ENCODE data around the gene LRRC19. TPM values are rescaled to one million over a fixed set of nuclear protein-coding genes. Genes with fewer than 3 reads are reported as not detected.
A peak's percentile ranks its signal among the peaks of the same experiment; 100 is the strongest.

LRRC19 gene
- total RNA-seq, 4 donors from 2014 or later = not detected

GRCh38 chr9:26971721-26972120 lies 33.8 kb downstream of the LRRC19 start:
- 95% methylated on average over 1 of the region's 1 CpG for WGBS
- no peak for TF ChIP-seq POLR2A (IDR thresholded peaks at IDR 0.05; ENCODE audit: low read depth)
- no peak for TF ChIP-seq EP300 (IDR thresholded peaks at IDR 0.05)
- TF ChIP-seq, protein P1, sequence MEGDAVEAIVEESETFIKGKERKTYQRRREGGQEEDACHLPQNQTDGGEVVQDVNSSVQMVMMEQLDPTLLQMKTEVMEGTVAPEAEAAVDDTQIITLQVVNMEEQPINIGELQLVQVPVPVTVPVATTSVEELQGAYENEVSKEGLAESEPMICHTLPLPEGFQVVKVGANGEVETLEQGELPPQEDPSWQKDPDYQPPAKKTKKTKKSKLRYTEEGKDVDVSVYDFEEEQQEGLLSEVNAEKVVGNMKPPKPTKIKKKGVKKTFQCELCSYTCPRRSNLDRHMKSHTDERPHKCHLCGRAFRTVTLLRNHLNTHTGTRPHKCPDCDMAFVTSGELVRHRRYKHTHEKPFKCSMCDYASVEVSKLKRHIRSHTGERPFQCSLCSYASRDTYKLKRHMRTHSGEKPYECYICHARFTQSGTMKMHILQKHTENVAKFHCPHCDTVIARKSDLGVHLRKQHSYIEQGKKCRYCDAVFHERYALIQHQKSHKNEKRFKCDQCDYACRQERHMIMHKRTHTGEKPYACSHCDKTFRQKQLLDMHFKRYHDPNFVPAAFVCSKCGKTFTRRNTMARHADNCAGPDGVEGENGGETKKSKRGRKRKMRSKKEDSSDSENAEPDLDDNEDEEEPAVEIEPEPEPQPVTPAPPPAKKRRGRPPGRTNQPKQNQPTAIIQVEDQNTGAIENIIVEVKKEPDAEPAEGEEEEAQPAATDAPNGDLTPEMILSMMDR (IDR thresholded peaks at IDR 0.05) = no peak
- TF ChIP-seq POLR2AphosphoS5 (IDR thresholded peaks at IDR 0.05) = no peak

DNA sequence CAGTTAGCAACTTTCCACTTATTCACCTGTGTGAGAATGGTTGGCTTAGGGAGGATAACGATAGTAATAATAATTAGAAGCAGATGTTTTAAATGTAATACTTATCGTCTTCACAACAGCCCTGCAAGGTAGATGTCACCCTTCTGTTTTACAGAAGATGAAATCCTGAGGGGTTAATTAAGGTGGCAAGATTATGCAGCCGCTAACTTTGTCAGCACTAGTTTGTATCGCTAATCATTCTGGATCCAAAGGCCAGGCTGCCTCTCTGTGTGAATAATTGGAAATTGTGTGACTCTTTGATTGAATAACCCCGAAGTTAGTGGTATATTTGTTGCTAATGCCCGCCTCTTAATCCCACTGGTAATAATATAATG lies 48.6 kb downstream of the LRRC19 start:
- intact Hi-C loops (cut with DNase I) = no loop called here
- H3K27ac ChIP-seq (replicated peaks in 1 of 4) = peak overlapping the region; percentile 84 to 88 (median 86)
- DNase-seq (ENCODE audit: extremely low spot score) = no peak

More at GRCh38 chr9:26971721-26972120, 33.8 kb downstream of the LRRC19 start:
- no peak for DNase-seq (ENCODE audit: extremely low spot score)
- intact Hi-C loops (cut with DNase I) = loop anchor here (10.0 kb wide), 1 partner anchor 47 kb away; no protein-coding TSS in a partner anchor
- H3K4me3 ChIP-seq = no peak overlapping the region
- H3K4me1 ChIP-seq = peaks cover 0 to 12% (median 3%) of the 10 kb centered on the region in 4 donors
- H3K36me3 ChIP-seq = peaks cover 0 to 18% (median 0%) of the 10 kb centered on the region in 4 donors
- H3K9me3 ChIP-seq = no peaks in the 10 kb centered on the region
- no peak overlapping the region for H3K27ac ChIP-seq (replicated peaks in 1 of 4)
- no peaks in the 10 kb centered on the region for H3K27me3 ChIP-seq

GRCh38 chr9:26955921-26956859 lies 49.3 kb downstream of the LRRC19 start, which contains the start of gene IFT74:
Gene IFT74 (plus strand): TSS chr9:26956412. CDS start chr9:26961968, 5,556 bp downstream.
- under 1% methylated on average over 53 of the region's 53 CpGs for WGBS
- intact Hi-C loops (cut with DNase I) = no loop called here
- H3K9me3 ChIP-seq = no peaks in the 10 kb centered on the region
- TF ChIP-seq EP300 (IDR thresholded peaks at IDR 0.05) (no peak), POLR2AphosphoS5 (IDR thresholded peaks at IDR 0.05) (peak; percentile 72 to 81)
- H3K27ac ChIP-seq (replicated peaks in 1 of 4) = peak within 1 kb of the TSS; percentile 84 to 88 (median 86)
- H3K27me3 ChIP-seq = no peaks in the 10 kb centered on the region
- peak within 1 kb of the TSS; percentile 54 to 67 (median 65) for H3K4me3 ChIP-seq
- H3K36me3 ChIP-seq = no peaks in the 10 kb centered on the region
- DNase-seq (ENCODE audit: extremely low spot score) = peak; percentile 99
- H3K4me1 ChIP-seq = peaks cover 8 to 19% (median 18%) of the 10 kb centered on the region in 4 donors

More for the DNA sequence above, 48.6 kb downstream of the LRRC19 start:
- Histone ChIP-seq H3K27me3 (no peaks in the 10 kb centered on the region), H3K4me3 (peak overlapping the region; percentile 54 to 67 (median 65)), H3K4me1 (peaks cover 8 to 19% (median 18%) of the 10 kb centered on the region in 4 donors), H3K9me3 (no peaks in the 10 kb centered on the region), H3K36me3 (no peaks in the 10 kb centered on the region)
- WGBS = 22% methylated on average over 6 of the region's 6 CpGs
- TF ChIP-seq, protein P1 (IDR thresholded peaks at IDR 0.05) = no peak
- TF ChIP-seq POLR2A (IDR thresholded peaks at IDR 0.05; ENCODE audit: low read depth) (no peak), POLR2AphosphoS5 (IDR thresholded peaks at IDR 0.05) (no peak), EP300 (IDR thresholded peaks at IDR 0.05) (no peak)

- no peaks in the 10 kb centered on the region for H3K27me3 ChIP-seq
- DNase-seq (ENCODE audit: extremely low spot score) = no peak
- TF ChIP-seq POLR2A (IDR thresholded peaks at IDR 0.05; ENCODE audit: low read depth) = no peak
- TF ChIP-seq POLR2AphosphoS5 (IDR thresholded peaks at IDR 0.05) = no peak
- no peak for TF ChIP-seq EP300 (IDR thresholded peaks at IDR 0.05)
- TF ChIP-seq, protein P1 (IDR thresholded peaks at IDR 0.05) = no peak
- intact Hi-C loops (cut with DNase I) = no loop called here
- peak overlapping the region; percentile 84 to 88 (median 86) for H3K27ac ChIP-seq (replicated peaks in 1 of 4)
- H3K4me1 ChIP-seq = peaks cover 8 to 19% (median 18%) of the 10 kb centered on the region in 4 donors
- 55% methylated on average over 4 of the region's 4 CpGs for WGBS
- peak overlapping the region; percentile 54 to 67 (median 65) for H3K4me3 ChIP-seq
- no peaks in the 10 kb centered on the region for H3K9me3 ChIP-seq
- H3K36me3 ChIP-seq = no peaks in the 10 kb centered on the region
These were observed 50.1 kb downstream of the LRRC19 start for GRCh38 chr9:26955222-26955903.

Data from esophagus muscularis mucosa (tissue), 4 donors.